A549 (cell line): Measurements from ENCODE around the gene VIL1. TPM values are rescaled to one million over a fixed set of nuclear protein-coding genes. Genes with fewer than 3 reads are reported as not detected.

Source experiments
- ATAC-seq, 2 experiments: fragments of 200-7000 bp in 1 of 2; fragments of >200 bp in 1 of 2; cut with Nextera tagmentation in 1 of 2; cut with Tn5 transposase in 1 of 2; 3 replicates each; pipeline versions ENCODE4 v1.8.0 to v1.9.1; 2018 to 2020; ENCODE audit warnings: mild to moderate bottlenecking in 1 of 2, moderate library complexity in 1 of 2
- CTCF ChIA-PET: fragments of 300-600 bp; sonication (Branson Sonifier 250); formaldehyde crosslinking; extraction: SDS; loops from one replicate; lab custom pipeline; 2021; ENCODE audit warnings: antibody characterized with exemption, inconsistent platforms; lab: Yijun Ruan, JAX
- POLR2A ChIA-PET: fragments of 350-600 bp; formaldehyde crosslinking; extraction: SDS; loops from one replicate; lab custom pipeline; 2021; ENCODE audit warnings: antibody characterized with exemption, inconsistent platforms; lab: Yijun Ruan, JAX
- DNase-seq, 2 experiments: peaks; one replicate each; pipeline versions ENCODE4 v3.0.0 to v3.0.0-alpha.2; 2011 to 2016; ENCODE audit warnings: low read depth in 1 of 2, low spot score in 1 of 2
- FAIRE-seq: peaks from 2 replicates; lab custom pipeline; 2011; peaks lifted over from hg19 to GRCh38; lab: Jason Lieb, UNC
- H3K27ac ChIP-seq, 2 experiments: fragments of >200 bp; sonication (Bioruptor Twin); formaldehyde crosslinking; 3 replicates each; pipeline ENCODE4 v1.5.1; 2016 to 2017
- H3K4me1 ChIP-seq: fragments of >200 bp; sonication (Bioruptor Twin); formaldehyde crosslinking; 3 replicates; pipeline ENCODE4 v1.6.1; 2016
- H3K4me2 ChIP-seq: fragments of >200 bp; sonication (Bioruptor Twin); formaldehyde crosslinking; 3 replicates; pipeline ENCODE4 v1.6.1; 2016
- H3K4me3 ChIP-seq: fragments of >200 bp; sonication (Bioruptor Twin); formaldehyde crosslinking; 3 replicates; pipeline ENCODE4 v1.5.1; 2016
- H3K9me3 ChIP-seq: fragments of >200 bp; sonication (Bioruptor Twin); formaldehyde crosslinking; 3 replicates; pipeline ENCODE4 v1.6.1; 2016
- ATOH8 ChIP-seq: fragments of 250-450 bp; sonication (Bioruptor Pico); IDR thresholded peaks from 2 replicates; pipeline ENCODE4 v1.5.0; 2020; ENCODE audit warnings: low read depth, mild to moderate bottlenecking, moderate library complexity
- CBX2 ChIP-seq: fragments of 200-600 bp; sonication (generic); IDR thresholded peaks from 2 replicates; pipeline ENCODE4 v1.6.1; 2016; ENCODE audit warnings: low read depth, mild to moderate bottlenecking, borderline replicate concordance
- CBX8 ChIP-seq: fragments of 200-600 bp; sonication (generic); IDR thresholded peaks from 2 replicates; pipeline ENCODE4 v1.6.1; 2016
- CEBPB ChIP-seq, 2 experiments: fragments of >200 bp in 1 of 2; sonication (Bioruptor Twin) in 1 of 2; formaldehyde crosslinking in 1 of 2; IDR thresholded peaks; 2 replicates each; pipeline ENCODE4 v1.6.1; 2012 to 2016
- CHD2 ChIP-seq: fragments of 150-350 bp; IDR thresholded peaks from 2 replicates; pipeline ENCODE4 v1.6.1; 2014; ENCODE audit warnings: low read length; ENCODE audit not compliant: partially characterized antibody
- CHD4 ChIP-seq: fragments of 200-600 bp; sonication (generic); IDR thresholded peaks from 2 replicates; pipeline ENCODE4 v1.6.1; 2016; ENCODE audit warnings: antibody characterized with exemption, mild to moderate bottlenecking, borderline replicate concordance
- EHF ChIP-seq: fragments of 250-450 bp; sonication (Bioruptor Pico); IDR thresholded peaks from 2 replicates; pipeline ENCODE4 v1.5.0; 2020; ENCODE audit warnings: mild to moderate bottlenecking
- FOSB ChIP-seq: fragments of 250-450 bp; sonication (Bioruptor Pico); IDR thresholded peaks from 2 replicates; pipeline ENCODE4 v1.5.0; 2020; ENCODE audit warnings: mild to moderate bottlenecking, moderate library complexity
- FOXS1 ChIP-seq: fragments of 250-450 bp; sonication (Bioruptor Pico); IDR thresholded peaks from 2 replicates; pipeline ENCODE4 v1.5.0; 2020; ENCODE audit warnings: mild to moderate bottlenecking, moderate library complexity
- HES2 ChIP-seq: fragments of >200 bp; sonication (Bioruptor Twin); formaldehyde crosslinking; IDR thresholded peaks from 2 replicates; pipeline ENCODE4 v1.6.1; 2016
- HEYL ChIP-seq: fragments of 250-450 bp; sonication (Bioruptor Pico); IDR thresholded peaks from 2 replicates; pipeline ENCODE4 v1.8.0; 2021; ENCODE audit warnings: mild to moderate bottlenecking, moderate library complexity
- HOXB5 ChIP-seq: fragments of 250-450 bp; sonication (Bioruptor Pico); IDR thresholded peaks from 2 replicates; pipeline ENCODE4 v1.5.0; 2020; ENCODE audit warnings: mild to moderate bottlenecking, moderate library complexity
- KDM1A ChIP-seq: fragments of 200-600 bp; sonication (generic); IDR thresholded peaks from 2 replicates; pipeline ENCODE4 v1.6.1; 2016; ENCODE audit warnings: low read depth, mild to moderate bottlenecking
- MAFK ChIP-seq: fragments of 450-650 bp; IDR thresholded peaks from 2 replicates; pipeline ENCODE4 v1.6.1; 2014; ENCODE audit not compliant: partially characterized antibody
- NFE2L2 ChIP-seq: fragments of 150-350 bp; conservative IDR thresholded peaks from 2 replicates; pipeline ENCODE4 v1.6.1; 2014; ENCODE audit warnings: low read length
- NR3C1 ChIP-seq: fragments of >200 bp; sonication (Bioruptor Twin); formaldehyde crosslinking; IDR thresholded peaks from 3 replicates; pipeline ENCODE4 v1.6.1; 2017
- PHF8 ChIP-seq: fragments of 200-600 bp; sonication (generic); IDR thresholded peaks from 2 replicates; pipeline ENCODE4 v1.6.1; 2016; ENCODE audit warnings: low read depth, mild to moderate bottlenecking, antibody characterized with exemption, moderate library complexity, borderline replicate concordance
- POLR2AphosphoS2 ChIP-seq: conservative IDR thresholded peaks from 2 replicates; pipeline ENCODE4 v1.6.1; 2012; ENCODE audit warnings: low read length, improper control_type of control experiment, inconsistent platforms
- RFX5 ChIP-seq: fragments of 450-650 bp; IDR thresholded peaks from 2 replicates; pipeline ENCODE4 v1.7.1; 2014; ENCODE audit warnings: antibody characterized with exemption, mild to moderate bottlenecking, moderate library complexity
- RNF2 ChIP-seq: fragments of 200-600 bp; sonication (generic); IDR thresholded peaks from 2 replicates; pipeline ENCODE4 v1.6.1; 2016; ENCODE audit warnings: low read depth, mild to moderate bottlenecking, antibody characterized with exemption, moderate library complexity, borderline replicate concordance
- TP53 ChIP-seq: fragments of 250-450 bp; sonication (Bioruptor Pico); IDR thresholded peaks from 2 replicates; pipeline ENCODE4 v1.5.0; 2021; ENCODE audit warnings: mild to moderate bottlenecking, moderate library complexity
- USF2 ChIP-seq: fragments of 450-650 bp; IDR thresholded peaks from 2 replicates; pipeline ENCODE4 v1.6.1; 2014; ENCODE audit warnings: antibody characterized with exemption
- ZNF302 ChIP-seq: fragments of 250-450 bp; sonication (Bioruptor Pico); IDR thresholded peaks from 2 replicates; pipeline ENCODE4 v1.9.0; 2021; ENCODE audit warnings: inconsistent platforms, mild to moderate bottlenecking, moderate library complexity
- ZSCAN20 ChIP-seq: fragments of 250-450 bp; sonication (Bioruptor Pico); IDR thresholded peaks from 2 replicates; pipeline ENCODE4 v1.8.0; 2022; ENCODE audit warnings: mild to moderate bottlenecking, moderate library complexity
- WGBS: methylation state at CpG from one replicate; pipeline ENCODE4 v1.1.6; 2017; ENCODE audit errors: missing lambda C conversion rate; 5-methylcytosine and 5-hydroxymethylcytosine counted together
- polyA plus RNA-seq, 4 experiments: library from polyadenylated mRNA; depleted of rRNA in 3 of 4; stranded (reverse); fragments of >200 nt; fragmentation: RNase III in 1 of 4; extraction: RNeasy Plus Mini Kit Qiagen cat#74134 plus additional on column Dnase treatment in 1 of 4; gene quantifications; 2 replicates in 3 of 4; 3 replicates in 1 of 4; pipeline ENCODE4 v1.2.3, GENCODE V29; 2011 to 2017
- TF ChIP-seq, protein P1 (sequence below): IDR thresholded peaks from 2 replicates; pipeline ENCODE4 v1.6.1; 2012
- TF ChIP-seq, protein P2 (sequence below): fragments of 250-450 bp; sonication (Bioruptor Pico); IDR thresholded peaks from 2 replicates; pipeline ENCODE4 v1.5.0; 2021; ENCODE audit warnings: mild to moderate bottlenecking, moderate library complexity, borderline replicate concordance
- TF ChIP-seq, protein P3 (sequence below): IDR thresholded peaks from 2 replicates; pipeline ENCODE4 v1.6.1; 2012; ENCODE audit warnings: low read depth, borderline replicate concordance

The VIL1 gene
- polyA plus RNA-seq, 2 of the 4 experiments (the other 2 are of a cell fraction) = 1.9 to 2.3 TPM

DNA sequence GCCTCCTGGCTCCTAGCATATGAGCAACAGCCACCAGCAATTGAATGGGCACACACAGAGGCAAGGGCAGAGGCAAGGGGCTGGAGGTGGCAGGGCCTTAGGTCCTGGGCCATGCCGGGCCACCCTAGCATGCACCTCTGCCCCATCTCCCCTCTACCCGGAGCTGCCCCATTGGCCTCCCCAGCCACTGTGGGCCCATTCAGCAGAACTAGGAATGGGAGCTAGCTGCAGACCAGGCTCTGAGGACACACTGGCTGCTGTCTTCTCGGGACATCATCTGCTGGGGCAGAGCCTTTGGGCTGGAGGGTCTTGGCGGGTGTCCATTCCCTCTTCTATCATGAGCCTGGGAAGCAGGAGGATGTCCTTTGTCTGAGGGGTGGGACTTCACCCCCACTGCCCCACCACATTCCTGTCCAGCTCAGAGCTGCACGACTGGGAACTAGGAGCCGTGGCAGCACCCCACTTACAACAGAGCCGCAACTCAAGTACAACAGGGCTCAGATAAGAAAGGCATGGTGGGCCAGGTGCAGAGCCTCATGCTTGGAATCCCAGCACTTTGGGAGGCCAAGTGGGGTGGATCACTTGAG, 800 bp downstream of the VIL1 start:
- TF ChIP-seq NFE2L2 = no peak
- no peak for TF ChIP-seq RFX5
- TF ChIP-seq EHF = no peak
- no peak for TF ChIP-seq HOXB5
- TF ChIP-seq, protein P1, sequence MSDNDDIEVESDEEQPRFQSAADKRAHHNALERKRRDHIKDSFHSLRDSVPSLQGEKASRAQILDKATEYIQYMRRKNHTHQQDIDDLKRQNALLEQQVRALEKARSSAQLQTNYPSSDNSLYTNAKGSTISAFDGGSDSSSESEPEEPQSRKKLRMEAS = no peak
- no peak for TF ChIP-seq FOXS1
- TF ChIP-seq, protein P2, sequence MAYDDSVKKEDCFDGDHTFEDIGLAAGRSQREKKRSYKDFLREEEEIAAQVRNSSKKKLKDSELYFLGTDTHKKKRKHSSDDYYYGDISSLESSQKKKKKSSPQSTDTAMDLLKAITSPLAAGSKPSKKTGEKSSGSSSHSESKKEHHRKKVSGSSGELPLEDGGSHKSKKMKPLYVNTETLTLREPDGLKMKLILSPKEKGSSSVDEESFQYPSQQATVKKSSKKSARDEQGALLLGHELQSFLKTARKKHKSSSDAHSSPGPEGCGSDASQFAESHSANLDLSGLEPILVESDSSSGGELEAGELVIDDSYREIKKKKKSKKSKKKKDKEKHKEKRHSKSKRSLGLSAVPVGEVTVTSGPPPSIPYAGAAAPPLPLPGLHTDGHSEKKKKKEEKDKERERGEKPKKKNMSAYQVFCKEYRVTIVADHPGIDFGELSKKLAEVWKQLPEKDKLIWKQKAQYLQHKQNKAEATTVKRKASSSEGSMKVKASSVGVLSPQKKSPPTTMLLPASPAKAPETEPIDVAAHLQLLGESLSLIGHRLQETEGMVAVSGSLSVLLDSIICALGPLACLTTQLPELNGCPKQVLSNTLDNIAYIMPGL (CRISPR knock-in tag) = no peak
- TF ChIP-seq POLR2AphosphoS2 = no peak
- no peak for TF ChIP-seq HEYL
- no peak for TF ChIP-seq CBX2
- TF ChIP-seq ZSCAN20 (CRISPR knock-in tag) = no peak
- TF ChIP-seq CHD4 = no peak
- TF ChIP-seq, protein P3, sequence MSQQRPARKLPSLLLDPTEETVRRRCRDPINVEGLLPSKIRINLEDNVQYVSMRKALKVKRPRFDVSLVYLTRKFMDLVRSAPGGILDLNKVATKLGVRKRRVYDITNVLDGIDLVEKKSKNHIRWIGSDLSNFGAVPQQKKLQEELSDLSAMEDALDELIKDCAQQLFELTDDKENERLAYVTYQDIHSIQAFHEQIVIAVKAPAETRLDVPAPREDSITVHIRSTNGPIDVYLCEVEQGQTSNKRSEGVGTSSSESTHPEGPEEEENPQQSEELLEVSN = no peak
- no peak for TF ChIP-seq TP53 (CRISPR knock-in tag)
- no peak for TF ChIP-seq CBX8
- TF ChIP-seq MAFK = no peak
- no peak for TF ChIP-seq RNF2
- TF ChIP-seq USF2 = no peak
- Histone ChIP-seq H3K4me1 (peaks cover 6% of the 10 kb centered on the region), H3K9me3 (no peaks in the 10 kb centered on the region), H3K4me2 (no peak overlapping the region), H3K27ac (no peak overlapping the region), H3K4me3 (no peak overlapping the region)
- no peak for FAIRE-seq
- ATAC-seq = no peak
- ChIA-PET POLR2A (no interaction called here), CTCF (no interaction called here)
- no peak for DNase-seq
- 97% methylated on average over 5 of the region's 7 CpGs for WGBS

GRCh38 chr2:218421027-218421426, 2.1 kb downstream of the VIL1 start:
- ATAC-seq (no peak), FAIRE-seq (no peak)
- peaks cover 6% of the 10 kb centered on the region for H3K4me1 ChIP-seq
- POLR2A ChIA-PET = no interaction called here
- no peak overlapping the region for H3K27ac ChIP-seq
- H3K9me3 ChIP-seq = no peaks in the 10 kb centered on the region
- H3K4me2 ChIP-seq = no peak overlapping the region
- no peak overlapping the region for H3K4me3 ChIP-seq
- TF ChIP-seq FOSB (CRISPR knock-in tag) (no peak), NR3C1 (no peak), CHD4 (no peak), CHD2 (no peak), HES2 (no peak), KDM1A (no peak), ZNF302 (CRISPR knock-in tag) (no peak), ZSCAN20 (CRISPR knock-in tag) (no peak), PHF8 (no peak), ATOH8 (CRISPR knock-in tag) (no peak), CEBPB (IDR thresholded peaks at IDR 0.05) (no peak), RNF2 (no peak), CBX2 (no peak)
- TF ChIP-seq, all 56 proteins: peak for 0
- 81% methylated on average over 2 of the region's 2 CpGs for WGBS
- CTCF ChIA-PET = no interaction called here
- DNase-seq = no peak
